Activated naive CD4-positive, alpha-beta T cell treated with anti-CD3 and anti-CD28 coated beads, Interleukin-2, amount 50 U/mL, for 72 hours (primary cell): ENCODE results near the gene POU2F3. TPM values are rescaled to one million over a fixed set of nuclear protein-coding genes. Genes with fewer than 3 reads are reported as not detected.

Source experiments
- ATAC-seq, 2 donors: fragments of 150-1000 bp; cut with Tn5 transposase; 2 replicates each; pipeline ENCODE4 v1.10.0; 2021; ENCODE audit warnings: mild to moderate bottlenecking in 2 of 2, moderate library complexity in 2 of 2
- DNase-seq, 2 donors: peaks; one replicate each; pipeline ENCODE4 v3.0.0; 2021 to 2022; ENCODE audit warnings: low spot score in 2 of 2
- H3K27ac Mint-ChIP-seq, 2 donors: one replicate each; pipeline ENCODE4 v1.8.0; 2022; ENCODE audit warnings: mild to moderate bottlenecking in 2 of 2, mixed read lengths in 2 of 2
- H3K36me3 Mint-ChIP-seq, 2 donors: one replicate each; pipeline ENCODE4 v1.8.0; 2022; ENCODE audit warnings: mixed read lengths in 2 of 2
- H3K9me3 Mint-ChIP-seq, 2 donors: one replicate each; pipeline ENCODE4 v1.8.0; 2022; ENCODE audit warnings: mixed read lengths in 2 of 2
- total RNA-seq, 2 donors: library from RNA; stranded (reverse); gene quantifications; one replicate each; pipeline ENCODE4 v1.2.3, GENCODE V29; 2022

The POU2F3 gene
- total RNA-seq, 2 donors from 2014 or later, result not detected

DNA sequence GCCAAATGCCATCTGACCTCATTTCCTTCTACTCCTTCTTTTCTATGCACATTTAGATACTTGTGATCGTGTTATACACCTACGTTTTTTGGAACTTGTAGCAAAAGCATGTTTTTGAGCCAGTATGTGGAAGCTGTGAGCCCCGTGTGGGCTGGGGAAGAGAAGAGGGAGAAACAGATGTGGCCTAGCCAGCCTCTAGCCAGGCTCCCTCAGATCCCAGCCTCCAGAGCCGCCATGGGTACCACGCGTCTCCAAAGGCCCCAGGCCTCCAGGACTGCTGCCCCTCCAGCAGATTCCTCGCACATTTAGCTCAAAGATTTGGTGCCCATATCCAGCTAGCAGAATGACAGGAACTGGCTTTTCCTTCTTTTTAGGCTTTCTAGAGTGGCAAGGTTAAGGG, 68.1 kb downstream of the POU2F3 start:
- ATAC-seq (no peak), DNase-seq (no peak)
- Mint-ChIP-seq H3K9me3 (no peaks in the 10 kb centered on the region), H3K36me3 (no peaks in the 10 kb centered on the region), H3K27ac (no peak overlapping the region)

DNA sequence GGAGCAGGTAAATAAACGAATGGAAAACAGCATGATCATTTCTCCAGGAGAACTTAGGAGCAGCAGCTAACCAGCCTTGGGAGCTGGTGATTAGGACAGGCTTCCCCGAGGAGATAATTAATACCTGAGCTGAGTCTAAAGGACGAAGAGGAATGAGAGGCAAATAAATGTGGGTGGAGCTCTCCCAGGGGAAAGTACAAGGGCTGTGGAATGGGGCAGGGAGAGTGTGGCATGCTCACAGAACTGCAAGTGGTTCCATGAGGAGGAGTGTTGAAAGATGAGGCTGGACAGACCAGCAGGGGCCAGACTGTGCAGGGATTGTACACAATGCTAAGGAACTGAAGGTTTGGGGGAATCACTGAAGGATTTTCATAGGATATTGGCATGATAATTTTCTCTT, 70.9 kb downstream of the POU2F3 start:
- no peak overlapping the region for H3K27ac Mint-ChIP-seq
- no peak for ATAC-seq
- no peaks in the 10 kb centered on the region for H3K36me3 Mint-ChIP-seq
- DNase-seq, result no peak
- H3K9me3 Mint-ChIP-seq, result no peaks in the 10 kb centered on the region

DNA sequence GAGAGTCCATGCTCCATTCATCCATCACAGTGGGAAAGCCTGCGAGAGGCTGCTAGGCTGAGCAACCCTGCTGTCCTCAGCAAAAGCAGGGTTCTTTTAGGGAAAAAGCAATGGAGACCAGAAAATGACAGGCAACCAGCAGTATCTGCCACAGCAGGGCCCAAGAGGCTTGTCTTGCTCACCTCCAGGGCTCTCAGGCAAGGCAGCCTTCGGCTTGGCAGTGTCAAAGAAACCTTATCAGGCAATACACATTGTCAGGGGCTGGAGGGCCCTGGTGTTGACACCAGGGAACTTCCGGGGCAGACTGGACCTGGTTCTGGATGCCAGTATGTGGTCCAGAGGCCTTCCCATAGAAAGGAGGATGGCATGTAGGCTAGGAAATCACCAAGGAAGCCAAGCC, 74.9 kb downstream of the POU2F3 start:
- H3K36me3 Mint-ChIP-seq, result no peaks in the 10 kb centered on the region
- ATAC-seq, result no peak
- H3K9me3 Mint-ChIP-seq, result no peaks in the 10 kb centered on the region
- DNase-seq, result no peak
- H3K27ac Mint-ChIP-seq, result no peak overlapping the region

DNA sequence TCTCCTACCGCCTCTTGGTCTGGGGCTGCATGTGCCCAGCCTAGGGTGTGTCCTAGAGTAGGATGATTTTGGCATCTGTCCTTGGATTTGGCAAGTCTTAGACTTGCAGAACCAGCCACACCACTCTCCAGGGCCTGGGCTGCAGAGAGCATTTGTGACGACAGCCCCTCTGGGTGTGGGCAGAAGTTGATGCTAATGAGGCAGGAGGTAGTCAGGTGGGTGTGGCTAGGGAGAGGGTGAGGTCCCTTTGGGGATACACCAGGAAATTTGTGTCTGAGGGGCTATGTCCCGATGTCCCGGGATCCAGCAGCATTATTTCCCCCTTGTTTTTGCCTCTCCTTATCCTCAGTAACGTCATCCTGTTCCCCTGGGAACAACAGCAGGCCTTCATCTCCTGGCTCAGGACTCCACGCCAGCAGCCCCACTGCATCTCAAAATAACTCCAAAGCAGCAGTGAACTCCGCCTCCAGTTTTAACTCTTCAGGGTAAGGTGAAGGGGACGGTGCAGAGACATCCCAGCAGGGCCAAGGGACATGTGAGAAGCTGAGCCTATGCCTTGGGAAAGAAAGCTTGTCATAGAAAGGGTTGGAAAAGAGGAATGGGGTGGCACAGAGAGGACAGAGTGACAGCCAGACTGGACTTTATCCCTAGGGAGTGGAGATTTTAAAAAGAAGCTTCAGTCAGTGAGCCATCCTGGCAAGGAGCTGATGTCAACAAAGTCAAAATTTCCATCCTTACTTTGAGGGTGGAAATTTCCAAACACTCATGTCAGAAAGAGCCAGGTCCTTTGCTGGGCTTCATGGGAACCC, 77.1 kb downstream of the POU2F3 start:
- Mint-ChIP-seq H3K36me3 (no peaks in the 10 kb centered on the region), H3K27ac (no peak overlapping the region), H3K9me3 (no peaks in the 10 kb centered on the region)
- no peak for ATAC-seq
- DNase-seq, result no peak

DNA sequence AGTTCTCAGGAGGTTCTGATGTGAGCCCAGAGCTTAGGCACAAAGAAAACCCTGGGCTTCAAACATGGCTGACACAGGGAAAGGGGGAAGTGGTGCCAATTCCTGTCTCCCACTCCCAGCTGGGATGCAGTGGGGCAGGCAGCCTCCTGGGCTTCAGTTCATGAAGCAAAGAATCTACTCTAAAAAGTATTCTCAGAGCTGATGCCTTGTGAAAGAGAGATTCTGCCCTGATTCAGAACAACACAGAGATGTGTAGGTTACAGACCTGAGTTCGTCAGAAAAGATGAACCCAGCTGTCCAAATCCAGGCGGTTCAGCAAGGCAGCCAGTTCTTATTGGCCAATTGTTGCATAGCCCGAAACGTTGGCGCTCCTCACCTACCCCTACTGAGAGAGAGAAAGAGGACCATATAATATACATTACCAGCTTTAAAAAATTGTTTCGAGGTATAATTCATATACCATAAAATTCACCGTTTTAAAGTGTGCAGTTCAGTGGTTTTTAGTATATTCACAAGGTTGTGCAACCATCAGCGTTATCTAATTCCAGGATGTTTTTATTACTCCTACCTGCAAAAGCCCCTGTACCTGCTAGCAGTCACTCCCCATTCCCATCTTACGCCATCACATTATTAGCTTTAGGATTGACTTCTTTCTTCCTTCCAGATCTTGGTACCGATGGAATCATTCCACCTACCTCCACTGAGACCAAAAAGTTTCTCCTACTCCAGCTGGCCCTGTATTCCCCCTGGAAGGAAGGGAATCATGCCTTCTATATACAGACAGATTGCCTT, 77.9 kb downstream of the POU2F3 start:
- Mint-ChIP-seq H3K36me3 (no peaks in the 10 kb centered on the region), H3K9me3 (no peaks in the 10 kb centered on the region), H3K27ac (no peak overlapping the region)
- no peak for ATAC-seq
- DNase-seq, result no peak

DNA sequence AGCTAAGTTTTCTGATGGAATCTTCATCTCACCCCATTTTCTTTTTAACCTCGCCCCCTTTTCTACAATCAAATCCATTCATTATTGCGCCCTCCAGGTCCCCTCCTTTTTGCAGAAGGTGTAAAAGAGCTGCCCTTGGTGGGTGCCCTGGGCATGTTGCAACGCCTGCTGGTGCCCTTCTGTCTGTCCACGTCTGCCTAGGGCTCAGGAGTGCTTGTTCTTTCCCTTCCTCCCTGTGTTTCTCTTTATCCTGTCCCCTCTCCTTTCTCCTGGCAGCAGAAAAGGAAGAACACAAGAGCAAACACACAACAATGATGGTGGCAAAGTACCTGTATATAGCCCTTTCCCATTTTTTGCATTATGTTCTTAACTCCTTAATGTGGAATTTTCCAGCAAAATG, 79.0 kb downstream of the POU2F3 start:
- Mint-ChIP-seq H3K36me3 (no peaks in the 10 kb centered on the region), H3K27ac (no peak overlapping the region), H3K9me3 (no peaks in the 10 kb centered on the region)
- DNase-seq, result no peak
- no peak for ATAC-seq

DNA sequence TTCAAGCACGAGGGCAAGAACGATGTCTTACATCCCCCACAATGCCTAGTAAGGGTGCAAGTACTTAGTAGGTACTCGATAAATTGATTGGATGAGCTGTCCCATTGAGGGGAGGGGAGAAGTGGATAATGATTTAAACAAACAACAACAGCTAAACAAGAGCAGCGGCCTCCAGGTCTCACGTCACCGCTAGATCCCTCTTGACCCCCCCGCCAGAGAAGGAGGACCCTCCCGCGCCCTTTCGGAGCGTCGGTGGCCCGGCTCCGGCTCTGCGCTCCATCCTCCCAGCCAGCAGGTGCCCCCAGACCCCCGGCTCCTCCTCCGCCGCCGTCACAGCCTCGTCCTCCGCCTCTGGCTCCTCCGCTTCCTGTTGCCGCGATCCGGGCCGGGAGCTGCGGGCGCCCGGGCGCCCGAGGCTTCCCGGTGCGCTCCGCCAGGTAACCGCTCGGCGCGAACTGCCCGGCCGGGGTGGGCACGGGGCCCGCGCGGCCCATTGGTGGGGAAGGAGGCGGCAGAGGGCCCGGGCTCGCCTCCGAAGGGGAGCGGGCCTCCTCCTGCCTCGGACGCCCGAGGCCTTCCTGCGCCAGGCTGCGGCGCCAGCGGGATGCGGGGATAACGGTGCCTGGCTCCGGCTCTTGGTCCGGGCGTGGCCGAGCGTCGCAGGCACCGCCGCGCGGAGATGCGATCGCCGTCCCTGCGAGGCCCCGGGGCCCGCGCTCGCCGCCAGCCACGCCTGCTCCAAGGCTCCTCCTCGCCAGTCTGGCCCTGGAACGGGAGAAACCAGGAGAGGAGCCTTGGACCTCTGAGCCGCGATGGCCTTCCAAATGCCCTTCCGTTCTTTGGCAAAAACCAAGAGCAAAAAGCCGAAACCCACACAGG, 85.2 kb downstream of the POU2F3 start, which contains the start of gene TLCD5:
TLCD5 (plus strand) TSS at position 368 of the 879 bp plus-strand sequence. CDS start 2,143 bp downstream, outside the sequence.
- H3K36me3 Mint-ChIP-seq, result no peaks in the 10 kb centered on the region
- ATAC-seq (peak; percentile 81 to 90), DNase-seq (peak in 1 of 2 donors; percentile 51)
- no peak within 1 kb of the TSS for H3K27ac Mint-ChIP-seq
- H3K9me3 Mint-ChIP-seq, result no peaks in the 10 kb centered on the region

DNA sequence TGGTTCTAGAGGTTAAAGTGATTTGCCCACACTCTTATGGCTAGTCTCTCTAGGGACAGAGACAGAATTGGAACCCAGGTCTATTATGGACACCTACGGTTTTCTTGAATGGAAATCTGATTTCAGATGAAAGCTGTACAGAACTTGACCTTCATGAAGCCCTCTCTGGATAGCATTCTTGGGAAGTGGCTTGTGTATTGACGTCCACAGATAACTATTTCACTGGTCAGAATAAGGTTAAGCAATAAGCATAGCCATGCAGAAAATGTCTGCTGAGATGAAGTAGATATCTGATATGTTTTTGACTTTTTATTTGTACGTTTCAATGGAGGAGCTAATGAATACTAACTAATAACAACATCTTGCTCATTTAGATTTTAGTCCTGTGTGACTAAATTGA, 86.3 kb downstream of the POU2F3 start:
- Mint-ChIP-seq H3K27ac (no peak overlapping the region), H3K36me3 (no peaks in the 10 kb centered on the region), H3K9me3 (no peaks in the 10 kb centered on the region)
- DNase-seq (no peak), ATAC-seq (no peak)

DNA sequence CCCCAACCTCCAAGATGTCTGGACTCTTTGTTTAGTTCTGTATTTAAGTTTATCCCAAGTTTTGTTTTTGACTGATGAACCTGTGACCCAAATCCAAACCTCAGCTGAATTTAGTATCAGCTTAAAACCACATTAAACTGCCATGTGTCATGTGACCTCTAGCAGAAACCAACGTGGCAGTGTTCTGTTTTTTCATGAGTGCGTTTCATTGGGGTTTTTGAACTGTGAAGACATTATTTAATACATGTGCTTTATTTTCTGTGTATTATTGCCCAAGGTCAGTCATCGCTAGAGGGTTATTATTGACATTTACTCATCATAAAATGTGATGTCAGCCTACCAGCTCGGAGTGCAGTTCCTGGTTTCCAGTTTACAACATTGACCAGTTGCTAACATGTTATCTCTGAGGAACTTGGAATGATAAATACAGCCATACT, 86.9 kb downstream of the POU2F3 start:
- DNase-seq, result no peak
- H3K27ac Mint-ChIP-seq, result no peak overlapping the region
- no peak for ATAC-seq
- H3K36me3 Mint-ChIP-seq, result no peaks in the 10 kb centered on the region
- H3K9me3 Mint-ChIP-seq, result no peaks in the 10 kb centered on the region

DNA sequence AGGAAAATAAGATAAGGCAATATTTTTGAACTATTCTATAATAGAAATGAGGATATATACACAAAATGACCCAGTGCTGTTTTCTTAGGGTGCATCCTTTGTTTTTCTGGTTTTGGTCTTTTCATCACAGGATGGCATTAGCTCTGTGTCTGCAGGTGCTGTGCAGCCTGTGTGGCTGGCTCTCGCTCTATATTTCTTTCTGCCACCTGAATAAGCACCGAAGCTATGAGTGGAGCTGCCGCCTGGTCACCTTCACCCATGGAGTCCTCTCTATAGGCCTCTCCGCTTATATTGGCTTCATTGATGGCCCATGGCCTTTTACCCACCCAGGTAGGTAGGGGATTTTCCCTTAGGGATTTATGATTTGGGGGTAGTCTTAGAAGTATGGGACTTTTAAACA, 87.4 kb downstream of the POU2F3 start:
- no peak overlapping the region for H3K27ac Mint-ChIP-seq
- no peak for ATAC-seq
- H3K9me3 Mint-ChIP-seq, result no peaks in the 10 kb centered on the region
- DNase-seq, result no peak
- H3K36me3 Mint-ChIP-seq, result no peaks in the 10 kb centered on the region

DNA sequence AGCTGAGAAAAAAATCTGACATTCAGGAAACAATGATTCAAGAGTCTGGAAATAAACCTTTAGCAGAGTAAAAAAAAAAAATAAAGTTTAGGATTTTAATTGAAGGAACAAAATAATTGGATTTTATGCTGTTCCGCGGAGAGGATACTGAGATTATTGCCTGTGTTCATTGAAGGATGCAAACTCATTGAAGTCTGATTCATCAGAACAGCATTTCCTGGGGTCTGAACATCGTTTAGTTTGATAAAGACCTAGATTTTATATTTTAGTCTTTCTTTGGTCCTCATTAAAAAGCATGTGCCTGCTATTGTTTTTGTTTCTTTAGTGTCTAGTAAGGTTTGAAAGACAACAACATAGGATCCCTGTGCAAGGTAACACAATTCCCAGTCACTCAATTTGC, 89.6 kb downstream of the POU2F3 start:
- no peak for DNase-seq
- no peak overlapping the region for H3K27ac Mint-ChIP-seq
- no peak for ATAC-seq
- no peaks in the 10 kb centered on the region for H3K36me3 Mint-ChIP-seq
- no peaks in the 10 kb centered on the region for H3K9me3 Mint-ChIP-seq

DNA sequence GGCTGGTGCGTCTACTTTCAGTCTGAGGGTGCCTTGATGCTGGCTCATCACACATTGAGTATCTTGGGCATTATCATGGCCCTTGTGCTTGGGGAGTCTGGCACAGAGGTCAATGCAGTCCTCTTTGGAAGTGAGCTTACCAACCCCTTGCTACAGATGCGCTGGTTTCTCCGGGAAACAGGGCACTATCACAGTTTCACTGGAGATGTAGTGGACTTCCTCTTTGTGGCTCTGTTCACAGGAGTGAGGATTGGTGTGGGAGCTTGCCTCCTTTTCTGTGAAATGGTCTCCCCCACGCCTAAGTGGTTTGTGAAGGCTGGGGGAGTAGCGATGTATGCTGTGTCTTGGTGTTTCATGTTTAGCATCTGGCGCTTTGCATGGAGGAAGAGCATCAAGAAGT, 90.1 kb downstream of the POU2F3 start:
- ATAC-seq (no peak), DNase-seq (no peak)
- Mint-ChIP-seq H3K27ac (no peak overlapping the region), H3K36me3 (no peaks in the 10 kb centered on the region), H3K9me3 (no peaks in the 10 kb centered on the region)

DNA sequence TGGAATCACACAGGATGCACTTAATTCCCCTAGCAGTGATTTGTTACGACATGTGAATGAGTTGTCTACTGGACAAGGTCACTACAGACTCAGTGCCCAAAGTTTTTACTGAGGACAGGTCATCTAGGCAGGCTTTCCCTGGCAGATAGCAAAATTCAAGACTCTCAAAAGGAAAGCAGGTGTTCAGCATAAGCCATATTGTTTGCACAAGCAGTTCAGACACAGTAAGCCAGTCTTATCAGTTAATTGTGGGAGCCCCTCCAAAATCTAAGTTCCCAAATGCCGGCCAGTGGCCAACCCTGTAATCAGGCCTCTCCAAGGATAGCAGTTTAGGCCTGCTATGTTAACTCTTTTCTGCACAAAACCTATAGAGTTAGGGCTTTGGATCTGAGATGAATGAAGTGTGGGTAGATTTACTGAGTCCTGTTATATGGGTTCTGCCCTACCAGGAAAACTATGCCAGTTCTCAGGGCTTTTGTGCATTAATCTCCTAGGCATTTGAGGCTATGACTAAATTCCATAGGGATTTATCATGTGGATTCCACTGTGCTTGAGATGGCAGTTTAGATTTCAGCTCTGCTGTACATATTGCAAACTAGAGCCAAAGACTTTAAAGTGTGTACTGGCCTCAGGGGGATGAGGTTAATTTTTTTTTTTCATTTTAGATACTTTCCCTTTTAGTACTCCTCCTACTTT, 91.5 kb downstream of the POU2F3 start:
- DNase-seq (no peak), ATAC-seq (no peak)
- no peak overlapping the region for H3K27ac Mint-ChIP-seq
- no peaks in the 10 kb centered on the region for H3K36me3 Mint-ChIP-seq
- H3K9me3 Mint-ChIP-seq, result no peaks in the 10 kb centered on the region

DNA sequence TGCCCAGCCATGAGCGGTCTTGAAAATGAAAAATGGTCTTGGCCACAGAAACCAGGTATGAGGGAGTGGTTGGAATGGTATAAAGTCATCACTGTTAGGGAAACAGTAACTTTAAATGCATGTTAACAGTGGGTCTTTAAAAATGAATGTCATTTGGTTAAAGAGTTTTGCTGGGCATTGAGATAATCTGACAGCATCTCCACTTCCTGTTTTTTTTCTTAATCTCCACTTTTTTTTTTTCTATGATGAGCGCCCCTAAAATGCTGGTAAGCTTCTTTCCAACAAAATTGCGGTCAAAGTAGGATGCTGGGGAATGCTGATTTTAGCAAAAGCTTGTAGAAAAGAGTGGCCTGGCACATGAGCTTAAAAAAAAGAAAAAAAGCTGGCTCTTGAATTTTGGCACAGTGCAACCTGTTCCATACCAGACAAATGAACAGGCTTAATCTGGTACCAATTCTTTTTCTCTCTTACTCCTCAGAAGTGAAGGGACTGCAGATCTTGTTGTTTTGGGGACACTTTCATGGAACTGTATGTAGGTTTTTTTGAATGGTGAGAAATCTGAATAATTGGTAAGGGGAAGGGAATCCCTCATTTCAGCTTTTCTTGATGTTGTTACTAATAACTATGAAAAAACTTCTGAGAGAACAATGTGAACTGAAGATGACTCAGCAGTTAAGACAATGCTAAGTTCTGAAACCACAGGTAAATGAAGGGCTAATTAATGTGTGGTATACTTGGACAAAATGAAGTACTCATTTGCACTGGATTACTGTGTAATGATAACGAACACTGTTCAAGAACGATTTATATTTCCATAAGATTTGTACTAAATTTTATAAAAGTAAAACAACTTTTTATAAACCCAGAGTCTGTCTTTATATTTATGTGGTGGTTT, 93.1 kb downstream of the POU2F3 start:
- H3K36me3 Mint-ChIP-seq, result peaks cover 6 to 8% of the 10 kb centered on the region in 2 donors
- ATAC-seq (no peak), DNase-seq (no peak)
- H3K9me3 Mint-ChIP-seq, result no peaks in the 10 kb centered on the region
- no peak overlapping the region for H3K27ac Mint-ChIP-seq

DNA sequence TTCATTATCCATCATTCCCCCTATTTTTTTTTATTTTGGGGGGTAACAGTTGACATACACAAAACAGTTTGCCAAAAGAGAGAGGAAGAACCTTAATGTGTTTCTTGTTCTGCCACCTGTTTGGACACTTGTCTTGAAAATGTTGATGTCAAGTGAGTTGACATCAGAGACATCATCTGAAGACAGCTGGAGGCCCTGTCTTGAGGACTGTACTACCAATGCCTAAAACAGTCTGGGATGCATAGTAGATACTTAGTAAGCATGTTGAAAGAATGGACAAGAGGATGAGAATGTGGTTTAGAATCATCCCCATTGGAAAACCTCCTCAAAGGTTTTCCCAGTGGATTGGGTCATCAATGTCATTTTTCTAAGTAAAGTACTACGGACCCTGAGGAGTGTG, 93.9 kb downstream of the POU2F3 start:
- H3K9me3 Mint-ChIP-seq, result no peaks in the 10 kb centered on the region
- H3K36me3 Mint-ChIP-seq, result peaks cover 6 to 8% of the 10 kb centered on the region in 2 donors
- no peak for ATAC-seq
- no peak overlapping the region for H3K27ac Mint-ChIP-seq
- no peak for DNase-seq
